ENCODE data around the gene F8. TPM values are rescaled to one million over a fixed set of nuclear protein-coding genes. Genes with fewer than 3 reads are reported as not detected.

The F8 gene
- total RNA-seq, 1 experiment from 2014 or later: 0.20 TPM

- CTCF ChIA-PET: no interaction called here
- H3K36me3 Mint-ChIP-seq (ENCODE audit: insufficient read depth, unreplicated experiment): no peaks in the 10 kb centered on the region
- no peak overlapping the region for H3K4me3 Mint-ChIP-seq (ENCODE audit: unreplicated experiment)
- DNase-seq: no peak
- Histone ChIP-seq H3K4me3 (ENCODE audit: low read depth, low read length) (no peak overlapping the region), H3K36me3 (ENCODE audit: control insufficient read depth, insufficient read depth, low read length) (no peaks in the 10 kb centered on the region), H3K4me1 (no peaks in the 10 kb centered on the region), H3K9me3 (no peaks in the 10 kb centered on the region), H3K27me3 (replicated peaks; ENCODE audit: control insufficient read depth, insufficient read depth, low read length) (no peaks in the 10 kb centered on the region)
- no TSS peak for BruUV-seq (replicated peaks)
- no peak for TF ChIP-seq CTCF (IDR thresholded peaks at IDR 0.05; ENCODE audit: insufficient read depth in 1 of 2, low read depth in 1 of 2, low read length in 1 of 2, severe bottlenecking in 1 of 2, unreplicated experiment in 1 of 2)
- no peaks in the 10 kb centered on the region for H3K9me3 Mint-ChIP-seq (ENCODE audit: unreplicated experiment)
- no peaks in the 10 kb centered on the region for H3K4me1 Mint-ChIP-seq (ENCODE audit: low read depth, unreplicated experiment)
- POLR2A ChIA-PET: no interaction called here
- H3K27me3 Mint-ChIP-seq (ENCODE audit: insufficient read depth, unreplicated experiment): peaks cover 11% of the 10 kb centered on the region
- no peak overlapping the region for H3K27ac Mint-ChIP-seq (ENCODE audit: unreplicated experiment)
- intact Hi-C loops (cut with micrococcal nuclease; ENCODE audit: unreplicated experiment): no loop called here
These were observed 24.2 kb downstream of the F8 start for GRCh38 chrX:154998204-154998880.

- no TSS peak for BruUV-seq (replicated peaks)
- no peak overlapping the region for H3K4me3 Mint-ChIP-seq (ENCODE audit: unreplicated experiment)
- CTCF ChIA-PET: no interaction called here
These were observed 31.0 kb downstream of the F8 start for GRCh38 chrX:154991476-154991875.

GRCh38 chrX:154991039-154991438, 31.5 kb downstream of the F8 start:
- BruUV-seq (replicated peaks): no TSS peak
- H3K4me3 Mint-ChIP-seq (ENCODE audit: unreplicated experiment): no peak overlapping the region
- Histone ChIP-seq H3K36me3 (ENCODE audit: control insufficient read depth, insufficient read depth, low read length) (no peaks in the 10 kb centered on the region), H3K9me3 (no peaks in the 10 kb centered on the region), H3K4me3 (ENCODE audit: low read depth, low read length) (no peak overlapping the region), H3K4me1 (no peaks in the 10 kb centered on the region), H3K27me3 (replicated peaks; ENCODE audit: control insufficient read depth, insufficient read depth, low read length) (no peaks in the 10 kb centered on the region)
- H3K27me3 Mint-ChIP-seq (ENCODE audit: insufficient read depth, unreplicated experiment): peaks cover 13% of the 10 kb centered on the region
- H3K36me3 Mint-ChIP-seq (ENCODE audit: insufficient read depth, unreplicated experiment): no peaks in the 10 kb centered on the region
- H3K27ac Mint-ChIP-seq (ENCODE audit: unreplicated experiment): no peak overlapping the region
- H3K4me1 Mint-ChIP-seq (ENCODE audit: low read depth, unreplicated experiment): peaks cover 14% of the 10 kb centered on the region
- TF ChIP-seq CTCF (IDR thresholded peaks at IDR 0.05; ENCODE audit: insufficient read depth in 1 of 2, low read depth in 1 of 2, low read length in 1 of 2, severe bottlenecking in 1 of 2, unreplicated experiment in 1 of 2): no peak
- CTCF ChIA-PET: no interaction called here
- no peaks in the 10 kb centered on the region for H3K9me3 Mint-ChIP-seq (ENCODE audit: unreplicated experiment)
- intact Hi-C loops (cut with micrococcal nuclease; ENCODE audit: unreplicated experiment): no loop called here
- POLR2A ChIA-PET: no interaction called here
- no peak for DNase-seq

More at GRCh38 chrX:154991476-154991875, 31.0 kb downstream of the F8 start:
- H3K27me3 ChIP-seq (replicated peaks; ENCODE audit: control insufficient read depth, insufficient read depth, low read length): no peaks in the 10 kb centered on the region
- no peaks in the 10 kb centered on the region for H3K9me3 Mint-ChIP-seq (ENCODE audit: unreplicated experiment)
- no peaks in the 10 kb centered on the region for H3K4me1 ChIP-seq
- POLR2A ChIA-PET: no interaction called here
- peaks cover 11% of the 10 kb centered on the region for H3K4me1 Mint-ChIP-seq (ENCODE audit: low read depth, unreplicated experiment)
- intact Hi-C loops (cut with micrococcal nuclease; ENCODE audit: unreplicated experiment): no loop called here
- peaks cover 12% of the 10 kb centered on the region for H3K27me3 Mint-ChIP-seq (ENCODE audit: insufficient read depth, unreplicated experiment)
- no peak overlapping the region for H3K27ac Mint-ChIP-seq (ENCODE audit: unreplicated experiment)
- no peaks in the 10 kb centered on the region for H3K36me3 Mint-ChIP-seq (ENCODE audit: insufficient read depth, unreplicated experiment)
- H3K4me3 ChIP-seq (ENCODE audit: low read depth, low read length): no peak overlapping the region
- no peaks in the 10 kb centered on the region for H3K36me3 ChIP-seq (ENCODE audit: control insufficient read depth, insufficient read depth, low read length)
- TF ChIP-seq CTCF (IDR thresholded peaks at IDR 0.05; ENCODE audit: insufficient read depth in 1 of 2, low read depth in 1 of 2, low read length in 1 of 2, severe bottlenecking in 1 of 2, unreplicated experiment in 1 of 2): no peak
- no peak for DNase-seq
- no peaks in the 10 kb centered on the region for H3K9me3 ChIP-seq
